K562 (cell line): ENCODE results near the gene TMOD2. TPM values are rescaled to one million over a fixed set of nuclear protein-coding genes. Genes with fewer than 3 reads are reported as not detected.
A peak's percentile ranks its signal among the peaks of the same experiment; 100 is the strongest.

Experiments
- ATF2 ChIP-seq: sonication (generic); formaldehyde crosslinking; IDR thresholded peaks from 2 replicates; pipeline ENCODE4 v1.8.1; 2022; ENCODE audit warnings: missing genetic modification reagents
- GABPB1 ChIP-seq: sonication (generic); formaldehyde crosslinking; IDR thresholded peaks from 2 replicates; pipeline ENCODE4 v1.8.0; 2022; ENCODE audit warnings: mild to moderate bottlenecking, missing genetic modification reagents
- HDAC2 ChIP-seq: fragments of 450-650 bp; IDR thresholded peaks from 2 replicates; pipeline ENCODE4 v1.6.1; 2016; ENCODE audit warnings: mild to moderate bottlenecking
- HDAC8 ChIP-seq: fragments of 450-650 bp; IDR thresholded peaks from 2 replicates; pipeline ENCODE4 v1.6.1; 2016; ENCODE audit warnings: mild to moderate bottlenecking, missing genetic modification characterization, moderate library complexity, missing compliant biosample characterization
- HMGN3 ChIP-seq: IDR thresholded peaks from 2 replicates; pipeline ENCODE4 v1.6.1; 2011; ENCODE audit warnings: borderline replicate concordance, low read depth, mild to moderate bottlenecking, mixed read lengths, low read length; ENCODE audit not compliant: insufficient read length; ENCODE audit errors: extremely low read depth
- HMGXB4 ChIP-seq: sonication (generic); formaldehyde crosslinking; IDR thresholded peaks from 2 replicates; pipeline ENCODE4 v1.8.1; 2023; ENCODE audit warnings: mild to moderate bottlenecking, missing genetic modification reagents
- JUND ChIP-seq, 2 experiments: IDR thresholded peaks; 2 replicates in 1 of 2; 3 replicates in 1 of 2; pipeline ENCODE4 v1.6.1; 2011; ENCODE audit warnings: borderline replicate concordance in 2 of 2, low read depth in 2 of 2, low read length in 2 of 2, improper control_type of control experiment in 1 of 2, missing biosample characterization in 1 of 2, missing genetic modification characterization in 1 of 2, missing genetic modification reagents in 1 of 2
- NCOA2 ChIP-seq, 2 experiments: fragments of 450-650 bp; IDR thresholded peaks; 2 replicates each; pipeline ENCODE4 v1.6.1; 2018; ENCODE audit warnings: mild to moderate bottlenecking in 2 of 2, moderate library complexity in 1 of 2; ENCODE audit not compliant: partially characterized antibody in 2 of 2
- PHF8 ChIP-seq: fragments of 200-600 bp; sonication (generic); IDR thresholded peaks from 2 replicates; pipeline ENCODE4 v1.6.1; 2012; ENCODE audit warnings: mixed run types, mild to moderate bottlenecking, inconsistent platforms, low read length, moderate library complexity, borderline replicate concordance
- RAD21 ChIP-seq, 2 experiments: fragments of 250-450 bp in 1 of 2; fragments of 450-650 bp in 1 of 2; sonication (Bioruptor Pico) in 1 of 2; formaldehyde crosslinking in 1 of 2; IDR thresholded peaks in 1 of 2; conservative IDR thresholded peaks in 1 of 2; 2 replicates each; pipeline versions ENCODE4 v1.4.0 to v1.8.0; 2020 to 2022; ENCODE audit warnings: mild to moderate bottlenecking in 2 of 2, moderate library complexity in 1 of 2
- RBM15 ChIP-seq: fragments of 200-400 bp; formaldehyde crosslinking; IDR thresholded peaks from 2 replicates; pipeline ENCODE4 v1.6.1; 2018; ENCODE audit warnings: mild to moderate bottlenecking, low read length, moderate library complexity; ENCODE audit not compliant: insufficient read depth
- STAG1 ChIP-seq: sonication (generic); formaldehyde crosslinking; IDR thresholded peaks from 2 replicates; pipeline ENCODE4 v1.5.0; 2020; ENCODE audit warnings: missing genetic modification reagents, borderline replicate concordance
- TAF7 ChIP-seq: fragments of 450-650 bp; IDR thresholded peaks from 2 replicates; pipeline ENCODE4 v1.6.1; 2016; ENCODE audit warnings: missing genetic modification characterization, missing compliant biosample characterization
- ZBTB2 ChIP-seq: fragments of 450-650 bp; IDR thresholded peaks from 2 replicates; pipeline ENCODE4 v1.6.1; 2016; ENCODE audit warnings: antibody characterized with exemption
- ZNF282 ChIP-seq: sonication (generic); formaldehyde crosslinking; IDR thresholded peaks from 2 replicates; pipeline ENCODE4 v1.8.1; 2023; ENCODE audit warnings: missing genetic modification reagents
- polyA plus RNA-seq, 8 experiments: library from polyadenylated mRNA; depleted of rRNA in 4 of 8; stranded (reverse) in 5 of 8; unstranded in 3 of 8; fragments of >200 nt; fragmentation: Nextera tagmentation in 2 of 8; fragmentation: Illumina TruSeq in 1 of 8; extraction: Ambion mirVana in 2 of 8; extraction: Trizol in 1 of 8; gene quantifications; 2 replicates each; pipeline versions ENCODE4 v1.2.1 to v1.2.3, GENCODE V29; 2011 to 2014; ENCODE audit warnings: inconsistent platforms in 1 of 8, missing spikeins in 1 of 8
- total RNA-seq, 7 experiments: library from RNA; depleted of rRNA in 6 of 7; stranded (reverse); fragments of >200 nt in 6 of 7; fragmentation: Illumina TruSeq in 2 of 7; extraction: Trizol in 2 of 7; gene quantifications; 2 replicates each; pipeline versions ENCODE4 v1.2.1 to v1.2.3, GENCODE V29; 2011 to 2021; ENCODE audit warnings: low replicate concordance in 1 of 7
- TF ChIP-seq, protein P1 (sequence below), 2 experiments: fragments of 450-650 bp; IDR thresholded peaks; 2 replicates each; pipeline ENCODE4 v1.6.1; 2018; ENCODE audit warnings: mild to moderate bottlenecking in 2 of 2, low read depth in 1 of 2; ENCODE audit not compliant: partially characterized antibody in 2 of 2

The TMOD2 gene
- total and polyA plus RNA-seq, 9 of the 15 experiments (the other 6 are each of a cell fraction or from before 2014, with no cell fraction given): 0.49 to 3.8 (median 3.0) TPM

- peak; percentile 85 for TF ChIP-seq ZBTB2
- TF ChIP-seq, protein P1, sequence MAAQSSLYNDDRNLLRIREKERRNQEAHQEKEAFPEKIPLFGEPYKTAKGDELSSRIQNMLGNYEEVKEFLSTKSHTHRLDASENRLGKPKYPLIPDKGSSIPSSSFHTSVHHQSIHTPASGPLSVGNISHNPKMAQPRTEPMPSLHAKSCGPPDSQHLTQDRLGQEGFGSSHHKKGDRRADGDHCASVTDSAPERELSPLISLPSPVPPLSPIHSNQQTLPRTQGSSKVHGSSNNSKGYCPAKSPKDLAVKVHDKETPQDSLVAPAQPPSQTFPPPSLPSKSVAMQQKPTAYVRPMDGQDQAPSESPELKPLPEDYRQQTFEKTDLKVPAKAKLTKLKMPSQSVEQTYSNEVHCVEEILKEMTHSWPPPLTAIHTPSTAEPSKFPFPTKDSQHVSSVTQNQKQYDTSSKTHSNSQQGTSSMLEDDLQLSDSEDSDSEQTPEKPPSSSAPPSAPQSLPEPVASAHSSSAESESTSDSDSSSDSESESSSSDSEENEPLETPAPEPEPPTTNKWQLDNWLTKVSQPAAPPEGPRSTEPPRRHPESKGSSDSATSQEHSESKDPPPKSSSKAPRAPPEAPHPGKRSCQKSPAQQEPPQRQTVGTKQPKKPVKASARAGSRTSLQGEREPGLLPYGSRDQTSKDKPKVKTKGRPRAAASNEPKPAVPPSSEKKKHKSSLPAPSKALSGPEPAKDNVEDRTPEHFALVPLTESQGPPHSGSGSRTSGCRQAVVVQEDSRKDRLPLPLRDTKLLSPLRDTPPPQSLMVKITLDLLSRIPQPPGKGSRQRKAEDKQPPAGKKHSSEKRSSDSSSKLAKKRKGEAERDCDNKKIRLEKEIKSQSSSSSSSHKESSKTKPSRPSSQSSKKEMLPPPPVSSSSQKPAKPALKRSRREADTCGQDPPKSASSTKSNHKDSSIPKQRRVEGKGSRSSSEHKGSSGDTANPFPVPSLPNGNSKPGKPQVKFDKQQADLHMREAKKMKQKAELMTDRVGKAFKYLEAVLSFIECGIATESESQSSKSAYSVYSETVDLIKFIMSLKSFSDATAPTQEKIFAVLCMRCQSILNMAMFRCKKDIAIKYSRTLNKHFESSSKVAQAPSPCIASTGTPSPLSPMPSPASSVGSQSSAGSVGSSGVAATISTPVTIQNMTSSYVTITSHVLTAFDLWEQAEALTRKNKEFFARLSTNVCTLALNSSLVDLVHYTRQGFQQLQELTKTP (IDR thresholded peaks at IDR 0.05; ENCODE audit: low read depth in 1 of 2, partially characterized antibody in 2 of 2): peak in 1 of 2 experiments; percentile 78
- TF ChIP-seq JUND (IDR thresholded peaks at IDR 0.05; ENCODE audit: borderline replicate concordance, low read depth, low read length): no peak; the same call in 1 of the 2 replicates
- peak; percentile 15; the same call in 1 of the 3 replicates for TF ChIP-seq JUND (tag; IDR thresholded peaks at IDR 0.05; ENCODE audit: borderline replicate concordance, low read depth, low read length)
- 0 out of 2 replicates have a peak, but pooled peaks have one; percentile 58 for TF ChIP-seq GABPB1 (CRISPR knock-in tag)
- no peak for TF ChIP-seq ZNF282
- TF ChIP-seq NCOA2 (IDR thresholded peaks at IDR 0.05; ENCODE audit: partially characterized antibody in 2 of 2): no peak
- TF ChIP-seq STAG1 (CRISPR knock-in tag): no peak
- 0 out of 2 replicates have a peak, but pooled peaks have one; percentile 41 for TF ChIP-seq HMGXB4 (CRISPR knock-in tag)
- peak; percentile 61 for TF ChIP-seq HMGN3
- no peak for TF ChIP-seq HDAC8
- peak; percentile 65; the same call in 1 of the 2 replicates for TF ChIP-seq TAF7 (tag)
- no peak for TF ChIP-seq ATF2 (CRISPR knock-in tag)
- TF ChIP-seq RAD21 (CRISPR knock-in tag; conservative IDR thresholded peaks at IDR 0.05 in 1 of 2, IDR thresholded peaks at IDR 0.05 in 1 of 2): no peak
- TF ChIP-seq HDAC2: no peak
- peak; percentile 91; the same call in 1 of the 2 replicates for TF ChIP-seq PHF8
- TF ChIP-seq RBM15: 0 out of 2 replicates have a peak, but pooled peaks have one; percentile 46
Observed at GRCh38 chr15:51829376-51830275, 78.2 kb downstream of the TMOD2 start, which contains the start of gene TMOD3 (continued).
